ENCODE data around the gene COL4A2.

GRCh38 chr13:110533771-110534670 is 226.9 kb downstream of the COL4A2 start:
- TF ChIP-seq, protein P1, sequence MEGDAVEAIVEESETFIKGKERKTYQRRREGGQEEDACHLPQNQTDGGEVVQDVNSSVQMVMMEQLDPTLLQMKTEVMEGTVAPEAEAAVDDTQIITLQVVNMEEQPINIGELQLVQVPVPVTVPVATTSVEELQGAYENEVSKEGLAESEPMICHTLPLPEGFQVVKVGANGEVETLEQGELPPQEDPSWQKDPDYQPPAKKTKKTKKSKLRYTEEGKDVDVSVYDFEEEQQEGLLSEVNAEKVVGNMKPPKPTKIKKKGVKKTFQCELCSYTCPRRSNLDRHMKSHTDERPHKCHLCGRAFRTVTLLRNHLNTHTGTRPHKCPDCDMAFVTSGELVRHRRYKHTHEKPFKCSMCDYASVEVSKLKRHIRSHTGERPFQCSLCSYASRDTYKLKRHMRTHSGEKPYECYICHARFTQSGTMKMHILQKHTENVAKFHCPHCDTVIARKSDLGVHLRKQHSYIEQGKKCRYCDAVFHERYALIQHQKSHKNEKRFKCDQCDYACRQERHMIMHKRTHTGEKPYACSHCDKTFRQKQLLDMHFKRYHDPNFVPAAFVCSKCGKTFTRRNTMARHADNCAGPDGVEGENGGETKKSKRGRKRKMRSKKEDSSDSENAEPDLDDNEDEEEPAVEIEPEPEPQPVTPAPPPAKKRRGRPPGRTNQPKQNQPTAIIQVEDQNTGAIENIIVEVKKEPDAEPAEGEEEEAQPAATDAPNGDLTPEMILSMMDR (IDR thresholded peaks at IDR 0.05; ENCODE audit: insufficient read depth, low read depth, low read length): no peak
- no peak for TF ChIP-seq EZH2 (IDR thresholded peaks at IDR 0.05; ENCODE audit: insufficient read depth, low read length)

Measured in astrocyte (in vitro differentiated cells and primary cell).